Measurements from ENCODE around the gene SELPLG.
A peak's percentile ranks its signal among the peaks of the same experiment; 100 is the strongest.

- peak; percentile 96 to 99 (median 96) for TF ChIP-seq CTCF (IDR thresholded peaks at IDR 0.05)
- TF ChIP-seq POLR2A (IDR thresholded peaks at IDR 0.05): no peak
Measured at GRCh38 chr12:108618079-108618952, 15.4 kb downstream of the SELPLG start.

Measured in testis (tissue), 2 donors.